MM.1S (cell line): ENCODE measurements around the gene DDX23.

Source experiments
- CTCF ChIP-seq: fragments of 300-600 bp; sonication (generic); IDR thresholded peaks from 2 replicates; pipeline ENCODE4 v1.5.1; 2016; ENCODE audit warnings: antibody characterized with exemption, low read length, mixed read lengths
- EZH2 ChIP-seq: fragments of 300-600 bp; sonication (generic); optimal IDR thresholded peaks from 2 replicates; pipeline ENCODE3; 2017; ENCODE audit warnings: low read depth, mild to moderate bottlenecking, antibody characterized with exemption, low read length, mixed read lengths
- EZH2phosphoT487 ChIP-seq: fragments of 300-600 bp; sonication (generic); IDR thresholded peaks from 2 replicates; pipeline ENCODE4 v1.6.1; 2018; ENCODE audit warnings: antibody characterized with exemption, low read length

DNA sequence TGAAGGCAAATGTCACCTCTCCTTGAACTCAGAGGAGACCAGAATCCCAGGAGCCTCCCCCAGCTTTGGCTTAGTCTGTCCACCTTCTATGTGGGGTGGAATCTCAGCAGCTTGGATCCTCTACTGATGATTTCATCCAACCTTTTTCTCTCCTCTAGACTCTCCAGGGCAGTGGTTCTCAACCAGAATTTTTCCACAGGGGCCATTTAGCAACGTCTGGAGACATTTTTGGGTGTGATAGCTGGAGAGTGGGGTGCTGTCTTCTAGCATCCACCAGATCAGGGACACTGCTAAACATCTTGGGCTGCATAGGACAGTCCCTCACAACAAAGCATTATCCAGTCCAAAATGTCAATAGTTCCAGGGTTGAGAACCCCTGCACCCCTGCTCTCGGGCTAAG lies 4.4 kb upstream of the DDX23 start:
- TF ChIP-seq CTCF (no peak), EZH2 (no peak), EZH2phosphoT487 (no peak)
